Mesothelial cell of epicardium (in vitro differentiated cells): ENCODE data around the gene CLVS2. TPM values are rescaled to one million over a fixed set of nuclear protein-coding genes. Genes with fewer than 3 reads are reported as not detected.

ENCODE experiments used
- DNase-seq, 2 experiments: peaks; one replicate each; pipeline ENCODE4 v3.0.0; 2021; ENCODE audit warnings: low spot score in 2 of 2; ENCODE audit not compliant: unreplicated experiment in 2 of 2
- H3K27ac Mint-ChIP-seq: 2 replicates; pipeline ENCODE4 v1.8.0; 2021; ENCODE audit warnings: mixed read lengths
- H3K27me3 Mint-ChIP-seq: 2 replicates; pipeline ENCODE4 v1.8.0; 2021; ENCODE audit warnings: low read depth, mixed read lengths
- H3K36me3 Mint-ChIP-seq: 2 replicates; pipeline ENCODE4 v1.8.0; 2021; ENCODE audit warnings: mixed read lengths
- H3K4me1 Mint-ChIP-seq: 2 replicates; pipeline ENCODE4 v1.8.0; 2021; ENCODE audit warnings: mixed read lengths
- H3K4me3 Mint-ChIP-seq: 2 replicates; pipeline ENCODE4 v1.8.0; 2021; ENCODE audit warnings: mild to moderate bottlenecking, moderate library complexity, mixed read lengths
- H3K9me3 Mint-ChIP-seq: 2 replicates; pipeline ENCODE4 v1.8.0; 2021; ENCODE audit warnings: mixed read lengths
- CTCF ChIP-seq: fragments of 200-600 bp; sonication (generic); IDR thresholded peaks from one replicate; pipeline ENCODE4 v1.5.0; 2021; ENCODE audit warnings: antibody characterized with exemption; ENCODE audit not compliant: unreplicated experiment
- total RNA-seq: library from RNA; stranded (reverse); gene quantifications from 3 replicates; pipeline ENCODE4 v1.2.1, GENCODE V29; 2021

The CLVS2 gene
- total RNA-seq, 1 donor from 2014 or later = 0.11 TPM

GRCh38 chr6:123042401-123042800 lies 46.4 kb downstream of the CLVS2 start:
- no peaks in the 10 kb centered on the region for H3K9me3 Mint-ChIP-seq
- H3K27me3 Mint-ChIP-seq = peaks cover 3% of the 10 kb centered on the region
- no peaks in the 10 kb centered on the region for H3K36me3 Mint-ChIP-seq
- no peak overlapping the region for H3K4me3 Mint-ChIP-seq
- DNase-seq = no peak
- H3K27ac Mint-ChIP-seq = no peak overlapping the region
- no peak for TF ChIP-seq CTCF
- no peaks in the 10 kb centered on the region for H3K4me1 Mint-ChIP-seq

GRCh38 chr6:123044341-123044860 lies 48.4 kb downstream of the CLVS2 start:
- H3K9me3 Mint-ChIP-seq = no peaks in the 10 kb centered on the region
- H3K4me3 Mint-ChIP-seq = no peak overlapping the region
- H3K4me1 Mint-ChIP-seq = no peaks in the 10 kb centered on the region
- H3K27ac Mint-ChIP-seq = no peak overlapping the region
- no peak for TF ChIP-seq CTCF
- no peaks in the 10 kb centered on the region for H3K36me3 Mint-ChIP-seq
- H3K27me3 Mint-ChIP-seq = no peaks in the 10 kb centered on the region
- DNase-seq = no peak

GRCh38 chr6:123053602-123054225 lies 57.7 kb downstream of the CLVS2 start:
- peaks cover 4% of the 10 kb centered on the region for H3K27me3 Mint-ChIP-seq
- no peak overlapping the region for H3K27ac Mint-ChIP-seq
- H3K9me3 Mint-ChIP-seq = no peaks in the 10 kb centered on the region
- H3K4me1 Mint-ChIP-seq = no peaks in the 10 kb centered on the region
- no peak for TF ChIP-seq CTCF
- no peaks in the 10 kb centered on the region for H3K36me3 Mint-ChIP-seq
- H3K4me3 Mint-ChIP-seq = no peak overlapping the region
- no peak for DNase-seq

- Mint-ChIP-seq H3K9me3 (no peaks in the 10 kb centered on the region), H3K27me3 (peaks cover 4% of the 10 kb centered on the region), H3K36me3 (no peaks in the 10 kb centered on the region), H3K27ac (no peak overlapping the region), H3K4me1 (no peaks in the 10 kb centered on the region), H3K4me3 (no peak overlapping the region)
- no peak for DNase-seq
- no peak for TF ChIP-seq CTCF
These were observed 59.2 kb downstream of the CLVS2 start for GRCh38 chr6:123055256-123055655.

GRCh38 chr6:123062670-123063069 lies 66.6 kb downstream of the CLVS2 start:
- H3K27ac Mint-ChIP-seq = no peak overlapping the region
- H3K9me3 Mint-ChIP-seq = no peaks in the 10 kb centered on the region
- DNase-seq = no peak
- H3K4me3 Mint-ChIP-seq = no peak overlapping the region
- H3K4me1 Mint-ChIP-seq = no peaks in the 10 kb centered on the region
- no peak for TF ChIP-seq CTCF
- no peaks in the 10 kb centered on the region for H3K36me3 Mint-ChIP-seq
- no peaks in the 10 kb centered on the region for H3K27me3 Mint-ChIP-seq
